GM12864 (cell line): ENCODE results near the gene HSPA12B.

ENCODE experiments used
- DNase-seq: peaks from one replicate; pipeline ENCODE4 v3.0.0-alpha.2; 2011; ENCODE audit warnings: low read depth
- H3K4me3 ChIP-seq: 2 replicates; pipeline ENCODE4 v1.5.1; 2011; ENCODE audit warnings: mild to moderate bottlenecking, low read depth, low read length, control low read depth
- TF ChIP-seq, protein P1 (sequence below): IDR thresholded peaks from 2 replicates; pipeline ENCODE4 v1.5.1; 2011; ENCODE audit warnings: low read depth, mild to moderate bottlenecking, moderate library complexity, low read length, control low read depth, inconsistent platforms; ENCODE audit errors: missing control alignments

The HSPA12B gene

GRCh38 chr20:3778976-3779375, 46.5 kb downstream of the HSPA12B start:
- DNase-seq, result no peak
- TF ChIP-seq, protein P1, sequence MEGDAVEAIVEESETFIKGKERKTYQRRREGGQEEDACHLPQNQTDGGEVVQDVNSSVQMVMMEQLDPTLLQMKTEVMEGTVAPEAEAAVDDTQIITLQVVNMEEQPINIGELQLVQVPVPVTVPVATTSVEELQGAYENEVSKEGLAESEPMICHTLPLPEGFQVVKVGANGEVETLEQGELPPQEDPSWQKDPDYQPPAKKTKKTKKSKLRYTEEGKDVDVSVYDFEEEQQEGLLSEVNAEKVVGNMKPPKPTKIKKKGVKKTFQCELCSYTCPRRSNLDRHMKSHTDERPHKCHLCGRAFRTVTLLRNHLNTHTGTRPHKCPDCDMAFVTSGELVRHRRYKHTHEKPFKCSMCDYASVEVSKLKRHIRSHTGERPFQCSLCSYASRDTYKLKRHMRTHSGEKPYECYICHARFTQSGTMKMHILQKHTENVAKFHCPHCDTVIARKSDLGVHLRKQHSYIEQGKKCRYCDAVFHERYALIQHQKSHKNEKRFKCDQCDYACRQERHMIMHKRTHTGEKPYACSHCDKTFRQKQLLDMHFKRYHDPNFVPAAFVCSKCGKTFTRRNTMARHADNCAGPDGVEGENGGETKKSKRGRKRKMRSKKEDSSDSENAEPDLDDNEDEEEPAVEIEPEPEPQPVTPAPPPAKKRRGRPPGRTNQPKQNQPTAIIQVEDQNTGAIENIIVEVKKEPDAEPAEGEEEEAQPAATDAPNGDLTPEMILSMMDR, result no peak
- H3K4me3 ChIP-seq, result no peak overlapping the region

DNA sequence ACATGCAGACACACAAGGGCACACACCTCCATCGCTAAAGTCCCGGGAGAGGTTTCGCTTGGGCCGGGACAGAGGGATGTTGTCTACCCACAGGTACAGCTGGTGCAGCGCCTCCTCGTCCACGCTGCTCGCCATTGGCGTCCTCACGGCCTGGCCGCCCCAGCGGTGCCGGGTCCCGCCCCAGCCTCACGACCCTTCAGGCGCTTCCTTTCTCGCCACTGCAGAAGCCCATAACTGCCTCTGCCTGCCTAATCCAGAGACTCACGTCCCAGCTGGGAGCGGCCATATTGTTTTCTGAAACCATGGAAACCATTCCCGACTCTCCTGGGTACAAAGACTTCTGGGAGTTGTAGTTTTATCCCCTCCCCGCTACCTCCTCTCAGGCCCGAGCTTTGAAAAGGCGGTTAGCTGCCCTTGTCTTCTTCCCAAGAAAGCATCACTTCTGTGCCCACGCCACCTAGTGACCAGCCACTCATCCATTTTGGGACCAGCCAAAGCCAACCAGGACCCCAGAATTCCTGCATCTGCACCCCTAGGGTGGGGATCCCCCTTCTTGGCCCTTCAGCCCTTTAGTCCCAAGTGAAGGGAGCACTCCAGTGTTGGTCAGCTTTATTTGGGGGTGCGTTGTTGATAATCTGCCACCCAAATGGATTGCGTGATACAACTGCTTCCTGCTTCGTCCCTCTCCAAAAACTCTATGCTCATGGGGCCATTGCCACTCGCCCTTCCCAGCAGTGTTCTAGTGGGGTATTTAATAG, 48.8 kb downstream of the HSPA12B start, which contains the start of gene SPEF1:
Gene SPEF1, minus strand, starts transcription at position 296 of the 758 bp plus-strand sequence. Its CDS starts 161 bp downstream, at position 135.
- peak within 1 kb of the TSS; percentile 43 for H3K4me3 ChIP-seq
- no peak for DNase-seq
- TF ChIP-seq, protein P1, result no peak

DNA sequence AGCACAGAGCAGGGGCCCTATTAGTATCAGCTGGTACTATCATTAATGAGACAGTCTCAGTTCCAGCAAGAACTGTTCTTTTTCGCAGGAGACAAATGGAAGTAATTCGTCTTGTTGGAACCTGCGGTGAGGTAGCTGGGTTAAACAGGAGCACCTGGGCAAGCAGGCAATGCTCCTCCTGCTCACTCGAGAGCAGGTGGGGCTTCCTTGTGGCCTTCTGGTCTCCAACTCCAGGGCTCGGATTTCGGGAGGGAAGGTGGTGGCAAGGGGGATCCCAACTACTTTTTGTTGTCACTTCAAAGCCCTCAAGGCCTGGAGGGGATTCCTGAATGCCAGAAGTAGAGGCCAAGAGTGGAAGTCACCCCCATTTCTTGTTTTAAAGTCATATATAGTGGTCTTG, 50.1 kb downstream of the HSPA12B start:
- DNase-seq, result no peak
- TF ChIP-seq, protein P1, result no peak

DNA sequence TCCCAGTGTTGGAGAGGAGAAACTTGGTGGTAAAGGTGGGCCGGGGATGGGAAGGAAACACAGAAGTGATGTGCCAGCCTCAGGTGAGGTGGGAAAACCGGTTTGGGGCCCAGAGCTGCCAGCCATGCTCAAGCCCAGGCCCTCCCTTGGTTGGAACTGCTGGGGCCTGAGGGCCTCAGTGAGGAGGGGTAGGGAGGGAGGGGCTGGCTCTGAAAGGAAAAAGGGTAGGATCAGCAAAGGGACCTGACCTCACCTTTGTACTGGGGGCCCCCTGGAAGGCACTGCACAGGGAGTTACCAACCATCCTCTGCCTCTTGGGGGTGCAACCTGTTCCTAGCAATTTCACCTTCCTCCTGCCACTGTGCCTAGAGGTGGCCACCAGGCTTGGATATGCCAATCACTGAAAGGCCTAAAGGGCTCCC, 50.6 kb downstream of the HSPA12B start:
- TF ChIP-seq, protein P1, result no peak
- no peak overlapping the region for H3K4me3 ChIP-seq
- DNase-seq, result no peak

More for the DNA sequence above, 50.1 kb downstream of the HSPA12B start:
- no peak overlapping the region for H3K4me3 ChIP-seq

DNA sequence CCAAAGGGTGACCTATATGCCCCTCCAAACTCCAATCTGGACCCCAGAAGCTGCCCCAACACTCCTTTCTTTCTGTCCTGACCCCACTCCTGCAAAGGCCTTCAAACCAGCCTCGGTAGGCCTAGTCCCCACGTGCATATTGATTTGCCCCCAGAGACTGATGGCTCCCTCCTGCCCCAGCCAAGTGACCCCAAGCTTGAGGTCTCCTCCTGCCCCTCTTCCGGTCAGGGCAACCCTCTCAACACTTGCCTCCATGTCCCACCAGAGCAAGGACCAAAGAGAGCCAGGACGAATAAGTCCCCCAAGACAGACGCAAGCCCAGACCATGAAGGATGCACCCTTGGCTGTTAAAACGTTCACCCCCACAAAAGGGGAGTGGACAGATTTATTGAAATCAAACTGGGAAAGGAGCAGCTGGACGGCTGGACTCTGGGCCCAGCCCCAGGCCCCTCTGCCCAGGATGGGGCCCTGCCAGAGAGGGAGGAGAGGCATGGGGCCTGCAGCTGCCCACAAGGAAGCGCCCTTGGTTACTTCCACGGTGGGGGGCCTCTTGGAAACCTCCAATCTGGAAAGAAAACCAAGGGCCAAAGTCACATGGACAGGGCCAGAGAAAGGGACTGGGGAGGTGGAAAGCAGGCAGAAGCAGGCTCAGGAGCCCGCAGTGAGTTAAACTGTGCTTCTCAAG, 51.2 kb downstream of the HSPA12B start:
- TF ChIP-seq, protein P1, result no peak
- DNase-seq, result no peak
- H3K4me3 ChIP-seq, result no peak overlapping the region

DNA sequence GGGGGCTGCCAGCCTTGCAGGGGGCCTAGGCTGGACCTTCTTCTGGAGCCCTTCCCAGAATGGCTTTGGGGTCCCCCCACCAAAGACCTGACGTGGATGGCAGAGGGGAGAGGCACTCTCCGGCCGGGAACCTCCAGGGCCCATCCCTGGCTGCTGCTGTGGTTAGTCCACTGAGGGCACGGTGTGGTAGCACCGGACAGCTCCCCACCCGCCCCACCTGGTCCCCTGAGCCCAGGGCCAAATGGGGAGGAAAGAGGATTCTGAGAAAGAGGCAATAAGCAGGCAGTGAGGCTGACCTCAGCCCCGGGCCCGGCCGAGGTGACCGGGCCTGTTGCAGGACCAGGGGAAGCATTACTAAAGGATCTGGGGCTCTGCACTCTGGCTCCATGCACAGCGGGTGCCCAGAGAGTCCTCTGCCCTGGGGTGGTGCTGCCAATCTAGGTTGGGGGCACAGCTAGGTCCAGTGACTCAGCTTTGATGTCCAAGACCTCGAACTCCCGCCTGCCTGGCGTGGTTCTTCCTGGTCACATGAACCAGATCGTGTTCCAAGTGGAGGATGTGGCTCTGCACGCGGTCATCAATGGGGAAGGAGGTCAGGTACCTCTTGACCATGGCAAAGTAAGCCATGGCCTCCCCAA, 51.9 kb downstream of the HSPA12B start:
- TF ChIP-seq, protein P1, result no peak
- no peak for DNase-seq
- no peak overlapping the region for H3K4me3 ChIP-seq
